Measurements from ENCODE around the gene GAS2L2.
A peak's percentile ranks its signal among the peaks of the same experiment; 100 is the strongest.
"Not testable (repeated sequence)": the region's sequence is repeated elsewhere in the genome, so short reads cannot be mapped to it uniquely, and the experiment has no call there.

GAS2L2 gene

DNA sequence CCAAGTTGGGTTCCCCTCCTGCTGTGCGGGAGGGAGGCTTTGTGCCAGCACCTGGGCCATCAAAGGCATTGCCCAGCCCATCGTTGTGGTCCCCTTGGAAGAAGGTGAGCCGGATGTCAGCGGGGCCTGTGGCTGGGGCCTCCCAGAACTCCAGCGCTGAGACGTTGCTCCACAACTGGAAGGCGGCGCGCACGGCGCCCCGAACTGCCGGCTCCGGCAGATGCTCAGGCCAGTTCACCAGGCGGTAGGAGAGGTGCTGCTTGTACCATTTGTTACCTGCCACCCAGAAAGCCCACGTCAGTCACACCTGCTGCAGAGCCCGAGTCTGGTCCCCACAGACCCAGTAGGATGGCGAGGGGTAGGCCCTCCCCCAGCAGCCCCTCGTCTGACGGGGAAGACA, 20.1 kb upstream of the GAS2L2 start:
- DNase-seq = no peak

DNA sequence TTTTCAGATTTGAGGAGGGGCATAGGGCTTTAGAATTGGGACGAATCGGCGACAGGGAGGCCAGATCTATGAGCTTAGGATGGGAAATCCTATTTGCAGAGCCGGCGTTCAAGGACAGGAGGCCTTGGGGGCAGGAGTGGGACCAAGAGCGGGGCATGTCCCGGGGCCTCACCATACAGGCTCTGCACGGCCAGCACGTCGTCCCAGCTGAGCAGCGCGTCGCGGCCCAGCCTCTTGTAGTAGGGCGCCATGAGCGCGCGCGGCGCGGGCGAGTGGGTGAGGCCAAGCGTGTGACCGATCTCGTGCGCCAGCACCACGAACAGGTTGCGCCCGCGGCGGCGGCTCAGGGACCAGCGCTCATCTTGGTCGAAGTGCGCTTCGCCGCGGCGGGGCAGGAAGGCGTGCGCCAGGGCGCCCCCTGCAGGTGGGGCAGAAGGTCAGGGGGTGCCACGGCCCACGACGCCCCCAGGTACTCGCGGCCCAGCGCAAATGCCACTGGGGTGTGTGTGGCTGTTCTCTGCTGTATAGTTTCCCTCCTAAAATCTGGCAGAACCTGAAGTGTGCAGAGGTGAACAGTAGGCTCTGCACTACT, 17.0 kb upstream of the GAS2L2 start:
- DNase-seq = no peak

DNA sequence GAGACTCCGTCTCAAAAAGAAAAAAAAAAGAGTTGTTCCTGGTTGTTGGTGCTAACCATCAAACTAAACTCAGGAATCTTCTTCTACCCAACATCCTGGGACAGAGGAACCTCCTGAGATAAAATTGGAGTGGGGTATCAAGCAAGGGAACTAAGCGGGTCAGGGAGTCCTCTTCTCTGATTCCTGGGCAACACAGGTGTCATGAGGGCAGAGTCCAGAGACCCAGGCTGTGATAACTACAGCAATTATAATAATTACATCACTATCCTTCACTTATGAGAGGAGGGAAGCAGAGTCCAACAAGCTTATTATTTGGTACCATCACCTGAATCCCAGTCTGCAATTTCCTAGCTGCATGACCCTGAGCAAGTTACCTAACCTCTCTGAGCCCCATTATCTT, 15.8 kb upstream of the GAS2L2 start:
- DNase-seq = no peak

DNA sequence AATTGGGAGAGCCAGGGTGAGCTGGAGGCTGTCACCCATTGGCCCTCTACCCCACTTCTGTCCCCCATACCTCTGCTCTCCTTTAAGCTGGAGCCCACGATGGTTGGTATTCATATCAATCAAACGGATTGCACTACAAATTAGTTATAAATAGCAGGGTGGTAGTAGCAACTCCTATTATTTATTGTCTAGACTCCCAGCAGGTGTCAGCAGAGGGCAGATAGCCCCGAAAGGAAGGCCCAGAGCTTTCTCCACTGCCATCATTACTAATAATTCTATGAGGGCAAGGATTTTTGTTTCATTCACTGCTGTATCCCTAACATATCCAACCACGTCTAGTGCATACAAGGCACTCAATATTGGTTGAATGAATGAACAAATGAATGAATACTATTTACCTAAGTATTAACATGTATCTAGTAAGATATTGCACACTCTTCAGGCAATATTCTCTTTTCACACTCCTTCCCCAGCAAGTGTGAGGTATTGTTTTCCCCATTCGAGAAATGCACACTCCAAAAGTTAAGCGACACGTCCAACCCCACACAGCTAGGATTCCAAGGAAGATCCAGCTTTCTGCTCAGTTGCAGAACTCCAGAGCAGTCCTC, 14.0 kb upstream of the GAS2L2 start:
- peak; percentile 58 for DNase-seq

DNA sequence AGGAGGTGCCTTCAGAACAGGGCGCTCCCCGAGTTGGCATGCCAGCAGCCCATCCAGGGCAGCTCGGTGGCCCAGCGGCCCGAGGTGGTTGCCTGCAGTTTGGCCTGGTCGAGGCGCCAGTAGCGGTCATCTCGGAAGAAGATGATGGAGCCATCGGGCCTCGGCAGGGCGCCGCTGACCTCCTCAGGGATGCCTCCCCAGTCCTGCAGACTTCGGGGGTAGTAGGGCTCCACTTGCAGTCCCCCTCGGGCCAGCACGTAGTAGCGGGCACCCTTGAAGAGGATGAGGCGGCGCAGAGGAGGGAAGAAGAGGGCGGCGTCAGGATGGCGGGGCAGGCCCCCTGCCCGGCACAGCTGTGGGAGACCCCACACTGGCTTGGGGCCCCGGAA, 13.4 kb upstream of the GAS2L2 start:
- no peak for DNase-seq

DNA sequence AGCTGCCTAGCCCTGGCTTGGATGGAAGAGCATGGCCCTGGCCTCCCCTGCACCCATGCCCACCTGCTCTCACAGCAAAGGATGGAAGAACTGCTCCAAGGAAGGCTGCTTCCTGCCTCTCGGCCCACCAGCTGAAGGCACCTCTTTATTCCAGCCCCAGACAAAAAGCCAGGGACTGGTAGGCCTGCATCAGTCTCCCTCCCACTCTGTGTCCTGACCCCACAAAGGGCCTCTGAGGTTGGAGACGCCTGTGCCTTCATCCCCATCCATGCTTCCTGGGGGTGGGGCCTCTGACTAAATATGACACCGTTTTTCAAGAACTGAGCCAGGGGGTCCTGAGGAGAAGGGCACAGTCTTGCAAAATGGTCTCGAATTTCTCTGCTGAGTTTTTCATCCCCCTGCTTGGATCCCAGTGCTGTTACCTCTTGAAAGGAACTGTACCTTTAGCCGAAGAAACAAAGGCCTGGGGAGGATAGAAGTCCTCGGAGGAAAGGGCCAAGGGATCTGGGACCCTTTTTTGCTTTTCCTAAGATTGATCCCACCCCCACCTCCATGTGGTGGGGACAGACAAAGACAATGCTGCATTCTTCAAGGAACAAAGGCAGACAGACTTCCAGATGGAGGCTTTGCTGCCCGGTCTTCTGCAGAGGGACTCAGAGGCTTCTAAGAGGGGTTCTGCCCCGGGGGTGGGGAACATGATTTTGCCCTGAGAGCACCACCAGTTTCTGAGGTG, 12.9 kb upstream of the GAS2L2 start:
- DNase-seq = no peak

DNA sequence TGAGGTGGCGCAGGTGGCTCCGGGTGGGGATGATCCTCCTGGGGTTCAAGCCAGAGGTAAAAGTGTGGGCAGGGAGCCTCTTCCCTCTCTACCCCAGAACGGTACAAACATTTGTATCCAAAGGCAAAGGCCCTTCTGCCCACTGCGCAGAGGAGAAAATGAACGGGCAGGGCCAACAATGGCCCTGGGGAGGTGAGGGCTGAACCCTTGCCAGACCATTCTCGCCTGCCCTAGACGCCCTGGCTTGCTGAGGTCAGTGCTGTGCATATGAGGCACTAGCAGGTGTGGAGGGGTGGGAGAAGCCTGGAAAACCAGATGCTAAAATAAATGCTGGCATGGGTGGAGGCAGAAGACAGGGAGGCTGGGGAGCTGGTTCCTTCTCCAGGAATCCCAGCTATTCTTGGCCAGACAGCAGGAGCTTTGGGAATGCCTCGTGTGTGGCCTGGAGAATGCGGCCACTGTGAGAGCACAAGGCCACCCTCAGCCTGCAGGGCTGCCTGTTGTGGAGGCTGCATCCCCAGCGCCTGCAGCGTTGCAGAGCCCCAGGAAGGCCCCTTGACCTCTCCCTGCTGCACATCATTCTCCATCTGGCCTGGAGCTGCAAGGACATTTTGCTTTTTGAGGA, 12.2 kb upstream of the GAS2L2 start:
- DNase-seq = no peak

DNA sequence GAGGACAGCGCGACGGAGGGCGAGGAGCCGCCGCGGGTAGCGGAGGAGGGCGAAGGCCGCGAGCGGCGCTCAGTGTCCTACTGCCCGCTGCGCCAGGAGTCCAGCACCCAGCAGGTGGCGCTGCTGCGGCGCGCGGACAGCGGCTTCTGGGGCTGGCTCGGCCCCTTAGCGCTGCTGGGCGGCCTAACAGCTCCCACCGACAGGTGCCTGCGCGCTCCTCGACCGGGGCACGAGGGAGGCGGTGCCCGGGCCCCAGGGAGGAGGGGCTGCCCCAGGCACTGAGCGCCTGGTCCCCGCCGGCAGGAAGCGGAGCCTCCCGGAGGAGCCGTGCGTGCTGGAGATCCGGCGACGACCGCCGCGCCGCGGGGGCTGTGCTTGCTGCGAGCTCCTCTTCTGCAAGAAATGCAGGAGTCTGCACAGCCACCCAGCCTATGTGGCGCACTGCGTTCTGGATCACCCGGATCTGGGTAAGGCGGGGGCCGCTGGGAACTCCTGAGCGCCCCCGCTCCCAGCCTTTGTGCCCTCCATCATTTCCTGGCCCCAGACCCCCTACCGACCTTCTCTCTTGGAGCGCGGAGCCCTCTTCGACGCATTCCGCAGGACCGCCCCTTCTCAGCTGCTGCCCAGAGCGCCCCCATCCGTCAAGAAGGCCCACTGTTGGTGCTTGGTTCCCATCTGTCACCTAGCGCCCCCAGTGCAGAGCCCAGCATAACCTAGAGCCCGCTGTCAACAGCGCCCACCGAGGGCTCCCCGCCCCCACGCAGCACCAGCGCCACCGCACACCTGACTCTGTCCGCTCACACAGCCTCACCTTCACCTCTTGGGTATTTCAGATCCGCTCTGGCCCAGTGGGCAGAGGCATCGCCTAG, 11.3 kb upstream of the GAS2L2 start:
- peak; percentile 90 for DNase-seq

DNA sequence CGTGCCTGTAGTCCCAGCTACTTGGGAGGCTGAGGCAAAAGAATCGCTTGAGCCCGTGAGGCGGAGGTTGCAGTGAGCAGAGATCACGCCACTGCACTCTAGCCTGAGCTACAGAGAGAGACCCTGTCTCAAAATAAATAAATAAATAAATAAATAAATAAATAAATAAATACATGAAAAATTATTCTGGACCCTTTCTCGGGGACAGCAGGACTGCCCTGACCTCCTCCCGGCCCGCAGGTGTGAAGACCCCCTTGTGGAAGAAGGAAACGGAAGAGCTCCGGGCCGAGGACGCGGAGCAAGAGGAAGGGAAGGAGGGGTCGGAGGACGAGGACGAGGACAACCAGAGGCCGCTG, 10.7 kb upstream of the GAS2L2 start:
- no peak for DNase-seq

DNA sequence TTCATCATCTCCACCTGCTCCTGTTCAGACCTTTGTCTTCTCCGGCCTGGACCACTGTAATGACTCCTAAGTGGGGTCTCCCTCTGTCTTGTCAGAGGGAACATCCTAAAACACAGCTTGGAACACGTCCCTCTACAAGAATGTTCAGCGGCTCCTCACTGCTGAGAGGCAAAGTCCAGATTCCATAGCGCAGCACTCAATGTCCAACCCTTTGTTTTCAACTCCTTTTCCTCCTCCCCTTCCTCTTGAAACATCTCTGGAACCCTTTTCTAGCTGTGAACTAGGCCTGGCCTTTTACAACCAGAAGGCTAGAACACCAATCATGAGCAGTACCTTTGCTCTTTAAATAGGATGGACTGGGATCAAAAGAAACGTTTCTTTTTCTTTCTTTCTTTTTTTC, 8.6 kb upstream of the GAS2L2 start:
- no peak for DNase-seq

DNA sequence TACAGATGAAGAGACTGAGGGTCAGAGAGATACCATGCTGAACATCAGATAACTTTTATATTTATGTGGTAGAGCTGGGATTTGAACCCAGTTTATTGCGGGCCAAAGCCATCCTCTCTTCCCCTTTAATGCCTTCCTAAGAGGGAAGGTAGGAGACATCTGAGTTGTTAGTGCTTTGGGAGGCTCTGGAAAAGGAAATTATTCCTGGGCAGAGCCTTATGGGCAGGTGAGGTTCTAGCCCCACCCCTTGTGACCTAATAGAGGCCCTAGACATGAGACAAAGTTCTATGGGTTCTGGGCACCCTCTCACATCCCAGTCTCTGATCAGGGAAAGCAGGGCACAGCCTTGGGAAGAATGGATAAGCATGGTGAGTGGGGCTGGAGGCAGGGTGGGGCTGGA, 7.5 kb upstream of the GAS2L2 start, which contains the start of gene C17orf50:
TSS of gene C17orf50 (plus strand) at position 301 of the 400 bp plus-strand sequence. CDS start at position 356, 55 bp downstream.
- DNase-seq = no peak

DNA sequence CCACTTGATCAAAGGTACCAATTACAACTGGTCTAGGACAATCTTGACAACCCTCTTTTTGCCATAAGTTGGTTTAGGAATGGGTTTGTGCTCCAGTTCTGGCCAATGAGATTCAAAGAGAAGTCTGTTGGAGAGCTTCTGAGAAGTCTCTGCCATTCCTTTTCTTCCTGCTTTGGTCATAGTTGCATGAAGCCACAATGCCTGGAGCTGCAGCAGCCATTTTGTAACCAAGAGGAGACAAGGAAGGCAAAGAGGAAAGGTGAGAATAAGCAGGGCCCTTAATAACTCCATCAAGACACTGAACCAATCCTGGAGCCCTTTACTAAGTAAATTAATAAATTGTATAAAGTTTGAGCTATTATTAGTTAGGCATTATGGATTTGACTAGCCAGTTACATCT, 4.2 kb upstream of the GAS2L2 start:
- no peak for DNase-seq

DNA sequence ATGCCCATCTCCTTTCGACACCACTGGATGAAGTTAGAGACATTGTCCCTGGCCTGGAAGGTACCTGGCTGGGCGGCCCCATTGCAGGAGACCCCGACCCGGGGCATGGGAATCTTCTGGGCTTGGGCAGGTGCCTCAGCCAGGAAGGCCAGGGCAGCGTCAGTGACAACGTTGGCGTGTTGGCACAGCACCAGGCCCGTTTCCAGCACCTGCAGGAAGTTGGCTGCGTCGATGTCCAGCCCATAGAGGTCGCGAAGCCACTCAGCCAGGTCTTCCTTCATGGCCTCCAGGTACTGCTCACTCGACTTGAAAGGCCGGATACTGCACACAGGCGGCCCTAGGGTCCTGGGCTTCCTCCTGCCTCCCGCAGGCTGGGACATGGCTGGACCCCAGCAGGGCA, 568 bp downstream of the GAS2L2 start:
- DNase-seq = no peak

DNA sequence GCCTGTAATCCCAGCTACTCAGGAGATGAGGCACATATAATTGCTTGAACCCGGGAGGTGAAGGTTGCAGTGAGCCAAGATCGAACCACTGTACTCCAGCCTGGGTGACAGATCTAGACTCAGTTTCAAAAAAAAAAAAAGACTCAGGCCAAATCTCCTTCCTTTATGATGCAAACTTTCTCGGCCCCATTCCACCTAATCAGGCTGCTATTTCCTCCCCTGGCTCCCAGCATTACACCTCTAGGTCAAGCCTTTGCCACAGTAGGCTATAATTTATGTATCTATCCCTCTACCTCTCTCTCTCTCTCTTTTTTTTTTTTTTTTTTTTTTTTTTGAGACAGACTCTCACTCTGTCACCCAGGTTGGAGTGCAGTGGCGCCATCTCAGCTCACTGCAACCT, 1.5 kb downstream of the GAS2L2 start:
- not testable (repeated sequence) for DNase-seq

DNA sequence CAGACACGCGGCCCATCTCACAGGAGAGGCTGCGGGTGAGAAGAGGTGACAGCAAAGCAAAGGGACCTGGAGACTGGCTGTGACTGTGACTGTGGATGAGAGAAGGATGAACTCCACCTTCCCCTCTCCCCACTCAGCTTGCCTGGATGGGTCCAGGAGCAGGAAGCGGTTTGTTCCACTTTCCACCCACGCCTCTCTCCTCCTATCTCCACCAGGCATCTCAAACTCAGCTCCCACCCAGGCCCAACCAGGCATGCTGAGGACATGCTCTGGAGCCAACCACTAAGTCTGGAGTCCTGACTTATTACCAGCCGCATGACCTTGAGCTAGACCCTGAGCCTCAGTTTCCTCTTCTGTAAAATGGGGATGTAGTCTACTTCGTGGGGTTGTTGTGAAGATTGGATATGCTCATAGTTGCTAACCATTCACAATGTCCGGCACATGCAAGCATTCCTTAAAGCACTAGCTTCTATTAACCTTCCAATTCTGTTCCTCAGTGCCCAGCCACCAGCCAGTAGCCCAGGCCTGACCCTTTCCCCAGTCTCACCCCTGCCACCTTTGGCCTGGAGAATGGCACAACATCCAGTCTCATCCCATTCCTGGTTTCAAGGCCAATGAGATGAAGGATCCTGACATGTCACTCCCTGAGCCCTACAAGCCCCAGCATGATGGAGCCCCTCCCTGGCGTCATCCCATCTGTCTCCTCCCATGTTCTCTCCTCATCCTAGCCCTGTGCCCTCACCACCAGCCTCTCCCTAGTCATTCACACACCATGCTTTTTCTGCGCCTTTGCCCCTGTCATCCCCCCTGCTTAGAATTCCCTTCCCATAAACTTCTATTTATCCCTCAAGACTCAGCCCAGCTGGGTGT, 2.3 kb downstream of the GAS2L2 start:
- no peak for DNase-seq

DNA sequence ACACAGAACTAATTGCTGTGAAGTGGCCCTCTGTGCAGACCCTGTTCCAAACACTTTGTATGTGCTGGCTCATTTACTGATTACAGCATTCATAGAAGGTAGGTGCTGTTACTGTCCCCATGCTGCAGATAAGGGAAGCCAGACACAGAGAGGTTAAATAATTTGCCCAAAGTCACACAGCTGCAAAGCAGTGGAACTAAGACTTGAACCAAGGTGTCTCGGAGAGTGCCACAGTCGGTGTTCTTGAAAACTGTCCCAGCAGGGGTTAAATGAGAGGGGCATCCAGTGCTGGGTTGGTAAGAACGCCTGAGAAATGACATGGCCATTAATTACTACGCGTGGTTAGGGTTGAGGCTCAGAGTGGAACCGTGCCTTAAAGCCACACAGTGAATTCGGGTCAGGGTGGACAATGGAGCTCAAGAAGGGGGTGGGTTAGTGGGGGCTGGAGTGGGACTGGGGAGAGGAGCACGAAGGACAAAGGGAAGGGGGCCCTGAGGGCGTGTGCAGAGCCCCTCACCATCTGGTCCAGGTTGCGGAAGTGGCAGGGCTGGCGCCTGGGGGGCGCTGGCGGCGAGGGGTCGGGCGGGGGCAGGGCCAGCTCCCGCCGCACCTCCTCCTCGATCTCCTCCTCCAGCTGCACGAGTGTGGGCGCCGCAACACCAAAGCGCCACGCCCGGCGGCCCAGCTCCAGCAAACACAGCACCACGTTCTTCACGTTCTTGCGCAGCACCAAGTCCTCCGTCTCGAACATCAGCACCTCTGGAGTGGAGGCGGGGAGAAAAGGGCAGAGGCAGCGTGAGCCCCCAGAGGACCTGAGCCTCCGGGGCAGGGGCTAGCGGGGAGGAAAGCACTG, 3.3 kb downstream of the GAS2L2 start:
- no peak for DNase-seq

DNA sequence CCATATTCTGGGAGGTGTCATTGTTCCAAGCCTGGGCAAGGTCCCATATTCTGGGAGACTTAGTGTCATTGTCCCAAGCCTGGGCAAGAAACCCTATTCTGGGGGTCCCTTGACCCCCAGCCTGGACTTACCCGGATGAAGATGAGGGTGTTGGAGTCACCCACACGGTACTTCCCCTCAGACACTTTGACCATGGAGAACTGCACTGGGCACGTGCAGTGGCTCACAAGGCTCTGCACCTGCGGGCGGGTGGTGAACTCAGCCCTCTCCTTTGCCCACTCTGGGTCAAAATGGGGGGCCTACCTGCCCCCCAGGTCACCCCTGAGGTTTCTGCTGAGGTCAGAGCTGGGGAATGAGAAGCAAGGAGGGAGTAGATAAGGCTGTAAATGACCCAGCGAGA, 4.1 kb downstream of the GAS2L2 start:
- no peak for DNase-seq

DNA sequence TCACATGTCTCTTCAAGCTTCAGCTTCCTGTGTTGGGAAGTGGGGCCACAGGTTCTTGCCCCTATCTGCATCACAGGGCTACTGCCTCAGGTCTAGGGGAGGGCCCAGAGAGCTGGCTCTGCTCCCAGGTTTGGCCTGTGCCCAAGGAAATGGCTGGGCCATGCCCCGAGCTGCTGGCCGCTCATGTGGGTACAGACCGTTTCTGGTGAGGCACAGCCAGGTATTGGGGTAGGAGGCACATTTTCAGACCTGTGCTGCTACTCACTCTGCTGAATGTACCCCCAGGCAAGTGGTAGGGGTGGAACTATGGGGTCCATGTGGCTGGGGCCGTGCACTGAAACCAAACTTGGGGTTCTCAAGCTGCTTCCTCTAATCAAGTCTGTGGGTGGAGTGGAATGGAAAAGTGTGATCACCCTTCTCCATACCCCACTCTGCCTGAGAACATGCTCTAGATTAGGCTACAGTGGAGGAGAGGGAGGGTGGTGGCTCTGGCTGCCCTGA, 4.6 kb downstream of the GAS2L2 start:
- DNase-seq = no peak

DNA sequence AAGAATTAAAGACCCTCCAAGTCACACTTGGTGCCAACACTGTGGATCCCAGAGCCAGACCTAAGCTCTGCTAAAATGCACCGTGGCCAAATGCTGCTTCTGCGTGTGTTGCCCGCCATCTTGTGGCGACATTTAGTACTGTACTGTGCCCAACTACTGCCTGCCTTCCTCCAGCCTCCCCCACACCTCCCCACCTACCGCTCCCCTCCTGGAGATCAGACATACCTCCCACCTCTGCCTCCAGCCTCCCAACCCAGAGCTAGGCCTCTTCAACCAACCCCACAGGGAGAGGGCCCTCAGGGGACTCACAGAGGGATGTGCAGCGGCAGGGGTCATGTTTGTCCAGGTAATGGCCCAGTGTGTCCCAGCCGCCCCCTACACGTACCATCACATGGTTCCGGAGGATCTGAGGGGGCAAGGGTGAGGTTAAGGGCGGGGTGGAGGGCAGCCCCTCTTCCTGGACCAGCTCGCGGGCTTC, 5.5 kb downstream of the GAS2L2 start:
- DNase-seq = peak; percentile 83

DNA sequence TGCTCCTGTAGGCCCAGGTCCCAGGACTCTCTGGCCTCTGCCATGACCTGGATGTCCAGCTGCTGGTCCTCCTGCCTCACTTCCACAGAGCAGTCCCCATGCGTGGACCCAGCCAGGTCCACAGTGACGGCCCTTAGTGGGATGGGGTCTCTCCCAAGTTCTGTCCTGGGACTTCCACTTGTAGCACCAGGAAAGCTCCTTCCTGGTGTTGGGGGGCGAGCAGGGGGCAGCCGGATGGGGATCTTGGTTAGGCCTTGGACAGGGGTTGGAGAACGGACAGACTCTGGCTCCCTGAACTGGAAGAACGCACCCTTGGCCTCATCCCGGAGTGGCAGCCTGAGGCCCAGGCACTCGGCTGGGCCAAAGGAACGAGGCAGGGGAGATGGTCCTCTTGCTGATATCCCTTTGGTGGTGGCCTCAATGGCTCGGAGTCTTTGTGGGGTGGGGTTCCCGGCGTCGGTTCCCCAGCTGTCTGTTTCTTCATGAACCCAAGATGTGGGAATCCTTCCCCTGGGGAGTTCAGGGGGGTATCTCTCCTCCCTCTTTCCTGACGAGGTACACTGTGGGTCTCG, 7.2 kb downstream of the GAS2L2 start:
- DNase-seq = no peak
